Stimulated activated CD4-positive, alpha-beta T cell treated with anti-CD3 and anti-CD28 coated beads, Interleukin-12 subunit alpha, Interleukin-12 subunit beta, amount 100 ng/mL, for 4 hours (primary cell): Measurements from ENCODE around the gene MTTP.

Source experiments
- DNase-seq: peaks from one replicate; pipeline ENCODE4 v3.0.0-alpha.2; 2020

The MTTP gene

DNA sequence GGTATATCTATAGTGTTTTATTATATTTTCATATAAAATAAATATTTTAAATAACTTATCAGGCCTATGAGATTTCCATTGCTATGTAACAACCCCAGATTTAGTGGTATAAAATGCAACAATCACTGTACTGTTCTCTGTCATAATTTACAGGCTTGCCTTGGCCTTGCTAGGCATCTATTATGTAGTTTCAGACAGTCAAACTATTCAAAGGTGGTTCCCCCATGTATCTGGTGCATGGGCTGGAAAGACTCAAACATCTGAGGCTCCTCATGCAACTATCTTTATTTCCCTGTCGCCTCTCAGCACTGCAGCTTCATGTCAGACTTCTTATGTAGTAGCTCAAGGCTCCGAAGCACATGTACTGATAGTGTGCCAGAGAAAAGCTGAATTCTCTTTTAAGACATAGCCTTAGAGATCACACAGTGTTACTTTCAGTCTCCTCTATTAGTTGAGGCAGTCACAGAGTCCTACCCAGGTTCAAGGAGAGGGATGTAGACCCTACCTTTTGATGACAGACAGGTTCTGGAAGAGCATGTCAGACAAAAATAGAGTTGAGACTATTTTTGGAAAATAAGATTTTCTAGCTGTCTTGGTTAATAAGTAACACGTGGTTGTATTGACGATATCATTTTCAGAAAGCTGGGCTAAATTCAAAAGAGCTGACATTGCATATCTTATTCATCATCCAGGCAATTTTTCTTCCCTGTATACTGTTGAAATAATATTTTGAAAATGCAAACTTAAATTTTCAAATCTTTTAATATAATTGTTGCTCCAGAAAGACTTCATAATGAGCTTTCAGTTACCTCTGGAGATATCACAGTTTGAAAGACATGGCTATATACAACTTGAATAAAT, 19.4 kb downstream of the MTTP start:
- no peak for DNase-seq

DNA sequence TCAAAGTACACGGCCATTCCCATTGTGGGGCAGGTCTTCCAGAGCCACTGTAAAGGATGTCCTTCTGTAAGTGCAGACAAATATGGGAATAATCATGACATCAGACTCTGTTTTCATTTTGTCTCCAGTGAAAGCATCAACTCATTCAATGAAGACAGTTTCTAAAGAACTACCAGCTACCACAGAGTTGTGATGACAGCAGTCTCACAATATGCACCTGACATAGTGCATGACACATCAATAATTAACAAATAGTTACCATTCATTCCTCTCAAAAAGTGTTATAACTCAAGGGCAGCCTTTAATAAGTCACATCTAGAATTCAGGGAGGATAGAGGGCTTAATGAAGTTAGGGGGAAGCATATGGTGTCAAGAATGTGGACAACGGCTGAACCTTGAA, 20.2 kb downstream of the MTTP start:
- DNase-seq, result no peak

DNA sequence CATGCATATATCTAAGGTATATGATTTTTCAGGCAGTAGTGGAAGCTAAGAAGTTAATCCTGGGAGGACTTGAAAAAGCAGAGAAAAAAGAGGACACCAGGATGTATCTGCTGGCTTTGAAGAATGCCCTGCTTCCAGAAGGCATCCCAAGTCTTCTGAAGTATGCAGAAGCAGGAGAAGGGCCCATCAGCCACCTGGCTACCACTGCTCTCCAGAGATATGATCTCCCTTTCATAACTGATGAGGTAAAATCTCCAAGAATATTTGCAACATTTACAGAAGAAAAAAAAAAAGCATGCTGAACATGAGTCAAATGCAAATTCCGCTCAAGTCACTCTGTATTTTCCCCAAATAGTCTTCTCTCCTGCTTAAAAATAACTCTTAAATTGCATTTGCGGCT, 32.1 kb downstream of the MTTP start:
- DNase-seq, result no peak

DNA sequence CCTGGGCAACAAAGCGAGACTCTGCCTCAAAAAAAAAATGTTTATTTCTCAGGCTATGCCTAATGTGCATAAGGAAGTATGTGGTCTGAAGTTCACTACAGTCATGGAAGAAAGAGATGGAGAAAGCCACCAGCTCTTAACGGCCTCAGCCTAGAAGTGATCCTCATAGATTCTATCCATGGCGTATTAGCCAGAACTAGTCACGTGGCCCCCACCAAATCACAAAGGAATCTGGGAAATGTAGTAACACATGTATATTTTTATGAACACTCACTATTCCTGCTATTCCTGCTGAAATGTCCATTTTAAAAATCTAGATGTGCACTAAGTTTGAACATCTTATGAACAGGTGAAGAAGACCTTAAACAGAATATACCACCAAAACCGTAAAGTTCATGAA, 33.8 kb downstream of the MTTP start:
- DNase-seq, result no peak

DNA sequence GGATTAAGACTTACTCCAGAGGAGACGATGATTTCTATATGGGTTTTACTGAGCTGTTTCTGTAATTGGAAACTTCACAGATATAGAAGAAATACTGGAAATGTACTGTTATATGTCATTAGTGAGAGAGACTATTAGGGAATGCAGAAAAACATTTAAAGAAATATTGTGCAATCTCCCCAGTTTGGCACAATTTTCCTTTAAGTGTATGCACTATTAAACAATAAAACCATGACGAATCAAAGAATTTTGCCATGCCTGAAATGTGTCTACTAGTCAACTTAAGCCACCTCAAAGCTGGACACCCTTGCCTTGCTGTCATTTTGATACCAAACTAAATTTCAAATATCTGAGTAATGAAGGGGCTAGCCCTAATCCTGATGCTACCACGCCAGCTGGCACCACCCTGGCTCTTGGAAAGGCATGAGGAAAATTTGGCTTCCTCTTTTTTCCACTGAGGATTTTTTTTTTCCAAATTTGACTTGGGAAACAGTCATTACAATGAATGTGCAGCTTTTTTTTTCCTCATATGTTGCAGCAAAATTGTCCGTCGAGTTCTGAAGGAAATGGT, 36.1 kb downstream of the MTTP start:
- DNase-seq, result no peak

DNA sequence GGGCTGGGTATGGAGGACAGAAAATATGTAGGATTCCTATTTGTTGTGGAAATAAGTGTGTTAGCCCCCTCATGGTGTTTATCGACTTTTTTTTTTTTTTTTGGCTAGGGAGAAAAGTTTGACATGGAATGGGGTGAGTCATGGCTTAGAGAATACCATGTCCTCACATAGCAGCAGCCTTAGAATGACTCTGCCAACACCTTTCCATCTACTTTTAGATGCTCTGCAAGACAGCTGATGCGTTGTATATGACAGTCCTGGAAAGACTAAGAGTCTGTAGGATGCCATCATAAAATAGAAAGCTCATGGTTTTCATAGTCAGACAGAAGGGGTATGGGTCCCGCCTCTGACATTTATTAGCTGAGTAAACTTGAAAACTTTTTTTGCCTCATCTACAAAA, 37.7 kb downstream of the MTTP start:
- DNase-seq, result no peak

DNA sequence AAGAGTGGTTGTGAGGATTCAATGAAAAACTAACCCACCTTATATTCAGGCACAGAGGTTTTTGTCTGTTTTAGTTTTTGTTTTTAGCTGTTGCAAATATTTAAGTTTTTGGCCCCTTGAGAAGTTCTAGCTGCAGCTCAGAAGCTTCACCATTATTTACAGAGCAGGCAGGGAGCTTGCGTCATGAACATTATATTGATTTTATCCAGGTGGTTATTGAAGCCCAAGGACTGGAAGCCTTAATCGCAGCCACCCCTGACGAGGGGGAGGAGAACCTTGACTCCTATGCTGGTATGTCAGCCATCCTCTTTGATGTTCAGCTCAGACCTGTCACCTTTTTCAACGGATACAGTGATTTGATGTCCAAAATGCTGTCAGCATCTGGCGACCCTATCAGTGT, 38.1 kb downstream of the MTTP start:
- no peak for DNase-seq

DNA sequence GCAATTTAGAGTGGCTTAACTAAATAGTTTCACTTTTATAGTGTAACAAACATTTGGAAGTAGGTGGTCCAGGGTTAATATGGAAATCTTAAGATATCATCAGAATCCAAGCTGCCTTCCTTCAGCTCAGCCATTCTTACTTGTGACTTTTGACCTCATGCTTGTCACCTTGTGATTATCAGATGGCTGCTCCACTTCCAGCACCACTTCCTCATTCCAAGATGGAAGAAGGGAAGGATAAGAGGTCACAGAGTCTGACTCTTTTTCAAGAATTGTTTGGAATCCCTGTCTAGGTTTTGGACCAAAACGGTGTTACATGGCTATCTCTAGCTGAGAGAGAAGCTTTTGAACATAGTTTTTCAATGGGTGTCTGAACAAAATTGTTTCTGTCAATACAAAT, 39.9 kb downstream of the MTTP start:
- DNase-seq, result no peak

DNA sequence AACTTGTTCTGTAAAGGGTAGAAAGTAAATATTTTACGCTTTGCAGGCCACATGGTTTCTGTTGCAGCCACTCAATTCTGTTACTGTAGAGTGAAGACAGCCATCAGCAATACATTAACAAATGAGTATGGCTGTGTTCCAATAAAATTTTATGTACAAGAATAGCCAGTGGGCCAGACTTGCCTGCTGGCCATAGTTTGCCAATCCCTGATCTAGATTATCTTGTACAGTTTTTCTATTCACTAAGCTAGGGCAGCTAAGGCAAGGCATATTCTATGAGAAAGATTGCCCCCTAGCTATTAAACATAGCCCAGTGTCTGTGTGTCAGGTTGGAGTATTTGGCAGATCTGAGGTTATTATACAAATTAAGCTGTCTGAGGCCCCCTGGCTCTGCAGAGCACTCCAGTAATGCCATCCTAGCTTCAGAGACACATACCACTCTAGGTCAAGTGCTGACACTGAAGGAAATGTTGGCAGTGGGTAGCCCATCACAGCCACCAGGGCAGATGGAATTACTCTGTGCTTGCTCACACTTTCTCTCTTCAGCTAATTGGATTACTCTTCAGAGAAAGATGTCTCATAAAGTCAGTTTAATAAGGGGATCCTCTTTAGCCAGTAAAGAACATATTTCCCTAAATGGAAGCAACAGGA, 40.7 kb downstream of the MTTP start:
- no peak for DNase-seq

DNA sequence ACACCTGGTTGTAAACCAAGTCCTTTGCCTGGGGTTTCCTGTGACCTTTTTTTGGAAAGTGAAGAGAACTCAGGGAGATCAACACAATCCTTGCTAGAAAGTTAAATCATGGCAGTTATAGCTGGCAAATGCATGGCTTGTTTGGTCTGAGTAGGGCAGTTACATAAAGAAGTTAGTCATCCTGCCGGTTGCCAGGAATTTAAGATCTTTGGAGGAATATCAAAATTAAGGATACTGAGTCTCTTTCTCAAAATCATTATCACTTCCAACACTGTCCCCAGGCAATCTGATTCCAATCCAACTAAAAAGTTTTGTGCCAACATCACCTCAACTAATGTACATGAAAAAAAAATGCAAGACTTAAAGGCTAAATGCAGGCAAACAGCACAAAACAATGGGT, 42.8 kb downstream of the MTTP start:
- no peak for DNase-seq

DNA sequence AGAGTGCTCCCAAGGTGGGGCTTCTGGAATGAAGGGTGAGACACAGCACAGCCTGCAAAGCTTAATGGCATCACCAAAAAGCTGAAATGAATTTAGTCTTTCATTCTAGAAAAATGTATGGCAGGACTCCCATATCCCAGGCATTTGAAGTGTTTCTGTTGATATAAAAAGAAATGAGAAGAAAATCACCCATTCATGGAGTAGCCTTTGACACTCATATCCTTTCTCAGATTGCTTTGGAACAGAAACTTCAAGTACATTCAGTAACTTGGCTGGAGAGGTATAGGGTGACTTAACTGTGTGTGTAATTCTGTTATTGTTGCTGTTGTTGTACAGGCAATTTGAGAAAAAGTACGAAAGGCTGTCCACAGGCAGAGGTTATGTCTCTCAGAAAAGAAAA, 47.7 kb downstream of the MTTP start:
- no peak for DNase-seq

DNA sequence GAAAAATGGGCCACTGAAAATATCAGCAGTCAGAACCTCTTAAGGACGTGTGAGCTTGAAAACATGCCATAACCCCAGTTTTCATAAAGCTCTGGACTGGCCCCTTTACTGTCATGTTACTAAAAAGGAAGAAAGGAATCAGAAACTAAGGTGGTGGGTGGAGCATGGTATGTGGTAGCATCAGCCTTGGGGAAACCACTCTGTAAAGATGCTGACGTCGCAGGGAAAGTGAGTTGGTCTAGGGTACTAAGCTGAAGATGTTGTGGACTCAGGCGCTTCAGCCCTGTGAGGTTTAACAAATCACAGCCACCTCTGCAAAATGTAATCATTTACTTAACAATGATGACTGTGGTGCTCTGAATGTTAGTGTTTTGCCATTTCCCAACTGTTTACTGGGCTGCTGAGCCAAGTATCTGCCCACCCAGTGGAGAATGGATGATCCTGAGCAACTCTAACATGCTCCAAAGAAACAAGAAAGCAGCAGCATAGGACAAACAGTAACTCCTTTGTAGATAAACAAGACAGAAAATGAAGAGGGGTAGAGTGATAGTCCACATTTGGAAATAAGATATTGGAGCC, 49.6 kb downstream of the MTTP start:
- no peak for DNase-seq

DNA sequence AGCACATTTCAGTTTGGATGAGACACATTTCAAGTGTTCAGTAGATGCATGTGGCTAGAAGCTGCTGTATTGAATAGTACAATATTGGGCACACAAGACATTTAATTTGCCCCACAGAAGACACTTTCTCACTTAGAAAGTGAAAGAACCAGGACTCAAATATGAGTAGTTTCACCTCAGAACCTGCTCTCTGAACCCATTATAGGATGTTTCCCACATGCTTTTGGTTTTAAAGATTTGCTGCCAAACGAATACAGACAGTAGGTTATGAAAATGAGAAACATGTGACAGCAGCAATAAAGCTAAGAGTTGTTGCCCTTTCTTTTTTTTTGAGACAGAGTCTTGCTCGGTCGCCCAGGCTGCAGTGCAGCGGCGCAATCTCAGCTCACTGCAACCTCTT, 50.7 kb downstream of the MTTP start:
- no peak for DNase-seq

DNA sequence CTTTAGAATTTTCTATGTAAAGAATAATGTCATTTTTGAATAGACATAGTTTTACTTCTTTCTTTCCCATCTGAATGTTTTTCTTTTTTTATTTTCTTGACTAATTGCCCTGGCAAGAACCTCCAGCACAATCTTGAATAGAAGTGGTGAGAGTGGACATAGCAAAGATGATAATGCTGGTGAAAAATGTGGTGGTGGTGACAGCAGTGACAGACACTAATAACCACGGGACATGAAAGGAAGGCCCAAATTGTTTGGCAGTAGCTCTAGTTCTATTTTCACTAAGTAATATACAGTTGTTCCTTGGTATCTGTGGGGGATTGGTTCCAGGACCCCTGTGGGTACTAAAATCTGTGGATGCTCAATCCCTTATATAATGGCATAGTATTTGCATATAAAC, 53.4 kb downstream of the MTTP start:
- no peak for DNase-seq

DNA sequence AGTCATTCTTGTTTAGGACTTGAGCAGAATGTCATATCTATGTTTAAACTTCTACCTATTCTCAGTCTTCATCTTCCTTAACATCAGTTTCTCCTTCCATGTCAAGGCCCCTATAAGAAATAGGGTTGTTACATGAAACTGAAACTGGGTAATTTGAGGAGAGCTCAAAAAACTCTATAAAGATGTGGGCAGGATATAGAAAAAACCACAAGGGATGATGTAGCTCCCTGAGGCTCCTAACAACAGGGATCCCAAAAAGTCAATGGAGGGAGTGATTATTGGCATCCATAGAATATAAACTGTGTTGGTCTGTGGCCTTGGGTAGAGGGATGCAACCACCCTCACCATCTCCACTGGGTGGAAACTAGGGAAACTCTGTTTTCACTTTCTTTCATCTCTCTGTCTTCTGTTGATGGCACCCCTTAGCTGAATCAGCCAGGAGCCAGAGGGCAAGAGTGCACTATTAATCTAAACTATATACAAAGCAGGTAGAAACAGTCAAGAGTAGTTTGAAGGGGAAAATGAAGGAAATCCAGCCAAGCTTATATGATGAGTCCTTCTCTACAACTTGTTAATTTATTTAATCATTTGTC, 55.4 kb downstream of the MTTP start:
- DNase-seq, result no peak

DNA sequence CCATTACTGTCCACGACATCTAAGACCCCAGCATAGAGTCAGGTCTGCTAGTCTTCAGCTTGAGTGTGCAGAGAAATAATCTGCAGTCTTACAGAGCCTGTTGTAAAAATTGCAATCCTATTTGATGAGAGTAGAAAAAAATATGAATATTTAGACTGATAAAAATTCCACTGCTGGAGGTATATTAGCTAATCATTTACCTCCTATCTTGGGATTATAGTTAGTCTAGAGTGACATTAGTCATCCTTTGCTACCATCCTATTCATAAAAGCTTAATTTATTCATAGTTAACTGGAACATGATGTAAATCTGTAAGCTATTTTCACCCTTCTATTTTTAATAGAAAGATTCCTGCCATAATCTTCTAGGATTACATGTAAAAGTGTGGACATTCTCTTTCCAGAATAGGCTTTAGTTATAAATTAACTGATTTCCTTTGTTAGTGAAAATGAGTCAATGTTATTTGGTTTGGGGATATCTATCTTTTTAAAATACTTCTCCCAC, 56.3 kb downstream of the MTTP start:
- no peak for DNase-seq

DNA sequence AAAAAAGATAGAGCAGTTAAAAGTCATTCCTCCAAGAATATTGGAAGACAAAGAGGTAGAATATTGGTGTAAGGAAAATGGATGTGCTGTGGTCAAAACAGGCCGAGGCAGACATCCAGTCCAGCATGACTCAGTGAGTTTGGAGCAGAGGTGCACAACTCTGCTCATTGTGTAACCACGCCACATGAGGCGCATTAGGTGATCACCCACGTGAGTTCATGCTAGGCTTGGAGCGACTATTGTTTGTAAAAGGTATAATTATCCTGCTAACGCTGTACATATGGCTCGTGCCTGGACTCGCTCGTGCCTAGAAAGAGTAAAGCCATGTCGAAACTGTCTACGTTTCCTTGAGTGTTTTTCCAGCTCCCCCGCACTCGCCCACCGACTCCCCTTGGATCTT, 59.1 kb downstream of the MTTP start:
- DNase-seq, result no peak

DNA sequence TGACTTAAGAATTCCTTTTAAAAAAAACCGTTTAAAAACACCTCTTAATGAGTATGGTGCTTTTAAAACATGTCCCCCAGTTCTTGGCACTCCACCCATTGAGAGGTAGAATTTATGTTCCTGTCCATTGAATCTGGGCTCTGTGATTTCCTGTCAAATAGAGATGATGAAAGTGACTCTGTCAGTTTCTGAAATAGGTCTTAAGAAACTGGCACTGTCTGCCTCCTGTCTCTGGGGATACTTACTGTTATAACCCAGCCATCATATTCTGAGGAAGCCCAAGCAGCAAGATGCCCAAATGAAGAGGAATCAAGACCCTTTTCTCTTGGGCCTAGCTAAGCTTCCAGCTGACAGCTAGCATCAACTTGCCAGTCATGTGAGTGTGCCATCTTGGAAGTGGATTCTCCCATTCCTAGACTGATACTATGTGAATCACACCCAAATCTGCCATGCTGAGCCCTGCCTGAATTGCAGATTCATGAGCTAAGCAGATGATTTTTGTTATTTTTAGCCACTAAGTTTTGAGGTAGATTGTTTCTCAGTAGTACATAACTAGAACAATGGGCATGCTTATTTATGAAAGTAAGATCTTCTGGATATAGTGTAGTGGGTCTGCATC, 60.2 kb downstream of the MTTP start:
- no peak for DNase-seq

DNA sequence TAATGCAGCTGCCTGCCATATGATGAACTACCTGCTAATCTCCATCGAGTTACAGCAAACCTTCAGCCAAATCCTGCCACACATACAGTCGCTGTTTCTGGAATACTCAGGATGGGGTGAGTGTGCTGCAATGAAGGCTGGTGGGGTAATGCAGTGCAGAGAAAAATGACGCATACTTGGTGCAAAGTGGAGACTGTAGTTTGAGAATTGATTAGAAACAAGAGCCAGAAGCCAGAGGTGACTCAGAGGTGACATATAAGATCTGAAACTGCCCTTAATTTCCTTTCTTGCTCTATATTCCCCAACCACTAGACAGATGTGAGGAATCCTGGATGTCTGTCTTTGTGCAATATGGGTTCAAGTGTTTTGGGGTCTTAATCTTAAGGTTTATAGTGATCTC, 61.0 kb downstream of the MTTP start:
- no peak for DNase-seq

DNA sequence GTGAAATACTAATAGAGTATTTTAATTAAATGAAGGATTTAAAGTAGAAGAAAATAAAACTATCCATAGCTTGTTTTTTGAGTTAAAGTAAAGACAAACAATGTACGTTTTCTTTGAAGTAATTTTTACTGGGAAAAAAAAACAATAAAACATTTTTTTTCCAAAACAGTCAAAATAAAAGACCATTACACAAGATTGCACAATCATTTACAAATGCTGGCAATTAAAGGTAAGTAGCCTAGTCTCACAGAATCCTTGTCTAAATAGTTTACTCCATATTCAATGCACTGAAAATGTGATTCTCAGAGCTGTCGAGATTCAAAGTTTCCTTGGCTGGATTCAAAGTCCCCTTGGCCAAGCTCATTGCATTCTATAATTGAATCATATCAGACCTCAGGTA, 61.8 kb downstream of the MTTP start:
- no peak for DNase-seq

DNA sequence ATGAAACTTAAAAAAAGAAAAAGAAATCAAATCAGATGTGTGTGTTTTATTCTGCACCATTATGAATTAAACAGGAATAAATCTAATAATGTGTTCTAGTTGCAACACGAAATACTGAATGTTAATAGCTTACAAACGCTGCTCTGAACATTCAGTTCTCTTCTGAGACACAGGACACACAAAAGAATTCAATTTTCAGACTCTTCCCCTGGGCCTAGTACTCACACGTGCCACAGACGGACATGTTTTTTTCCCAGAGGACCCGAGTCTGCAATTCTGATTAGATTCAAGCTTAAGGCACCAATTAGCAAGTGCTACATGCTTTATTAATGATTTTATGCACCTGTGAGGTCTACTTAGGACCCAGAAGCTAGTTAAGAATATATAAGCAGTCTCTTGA, 62.5 kb downstream of the MTTP start:
- DNase-seq, result no peak

DNA sequence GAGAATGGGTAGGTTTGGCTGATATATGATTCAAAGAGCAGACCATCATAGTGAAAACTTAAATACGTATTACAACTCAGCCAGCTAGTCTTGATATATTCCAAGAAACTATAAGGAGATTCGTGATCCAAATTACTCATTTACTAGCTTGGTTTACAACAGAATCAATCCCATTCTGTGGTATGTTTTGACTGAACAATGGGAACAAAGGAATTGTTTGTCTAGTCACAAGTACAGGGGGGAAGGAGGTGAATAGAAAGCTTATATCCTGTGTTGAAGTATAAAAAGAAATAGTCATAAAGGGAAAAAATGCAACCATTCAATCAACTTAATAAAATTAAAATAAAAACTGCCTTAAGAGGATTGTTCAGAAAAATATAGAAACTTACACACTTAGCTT, 66.1 kb downstream of the MTTP start:
- DNase-seq, result no peak
